Peyer's patch (tissue), 4 donors: ENCODE data around the gene AFDN.

Experiments
- POLR2A ChIP-seq, 2 donors: fragments of 450-650 bp; IDR thresholded peaks; one replicate each; pipeline ENCODE4 v1.5.1; 2017; ENCODE audit warnings: antibody characterized with exemption in 2 of 2, mild to moderate bottlenecking in 2 of 2, moderate library complexity in 2 of 2
- TF ChIP-seq, protein P1 (sequence below), 6 experiments: fragments of 450-650 bp in 4 of 6; fragments of 200-600 bp in 2 of 6; sonication (generic) in 1 of 6; IDR thresholded peaks; one replicate each; pipeline ENCODE4 v1.5.1; 2017 to 2019; ENCODE audit warnings: antibody characterized with exemption in 6 of 6, mild to moderate bottlenecking in 3 of 6, moderate library complexity in 1 of 6

- no peak for TF ChIP-seq POLR2A (IDR thresholded peaks at IDR 0.05)
- TF ChIP-seq, protein P1, sequence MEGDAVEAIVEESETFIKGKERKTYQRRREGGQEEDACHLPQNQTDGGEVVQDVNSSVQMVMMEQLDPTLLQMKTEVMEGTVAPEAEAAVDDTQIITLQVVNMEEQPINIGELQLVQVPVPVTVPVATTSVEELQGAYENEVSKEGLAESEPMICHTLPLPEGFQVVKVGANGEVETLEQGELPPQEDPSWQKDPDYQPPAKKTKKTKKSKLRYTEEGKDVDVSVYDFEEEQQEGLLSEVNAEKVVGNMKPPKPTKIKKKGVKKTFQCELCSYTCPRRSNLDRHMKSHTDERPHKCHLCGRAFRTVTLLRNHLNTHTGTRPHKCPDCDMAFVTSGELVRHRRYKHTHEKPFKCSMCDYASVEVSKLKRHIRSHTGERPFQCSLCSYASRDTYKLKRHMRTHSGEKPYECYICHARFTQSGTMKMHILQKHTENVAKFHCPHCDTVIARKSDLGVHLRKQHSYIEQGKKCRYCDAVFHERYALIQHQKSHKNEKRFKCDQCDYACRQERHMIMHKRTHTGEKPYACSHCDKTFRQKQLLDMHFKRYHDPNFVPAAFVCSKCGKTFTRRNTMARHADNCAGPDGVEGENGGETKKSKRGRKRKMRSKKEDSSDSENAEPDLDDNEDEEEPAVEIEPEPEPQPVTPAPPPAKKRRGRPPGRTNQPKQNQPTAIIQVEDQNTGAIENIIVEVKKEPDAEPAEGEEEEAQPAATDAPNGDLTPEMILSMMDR (IDR thresholded peaks at IDR 0.05) = no peak
These were observed 11.6 kb downstream of the AFDN start for GRCh38 chr6:167838207-167838748.
